Fibroblast of lung (primary cell): Measurements from ENCODE around the gene TRIAP1.

Source experiments
- EZH2 ChIP-seq: IDR thresholded peaks from 2 replicates; pipeline ENCODE4 v1.5.1; 2012; ENCODE audit warnings: low read length, control low read depth, mild to moderate bottlenecking; ENCODE audit errors: missing control alignments
- TF ChIP-seq, protein P1 (sequence below), 2 donors: IDR thresholded peaks in 1 of 2; conservative IDR thresholded peaks in 1 of 2; 1 replicate in 1 of 2; 2 replicates in 1 of 2; pipeline ENCODE4 v1.5.1; 2011 to 2012; ENCODE audit warnings: low read length in 2 of 2, control low read depth in 1 of 2, inconsistent platforms in 1 of 2, low read depth in 1 of 2, mild to moderate bottlenecking in 1 of 2

DNA sequence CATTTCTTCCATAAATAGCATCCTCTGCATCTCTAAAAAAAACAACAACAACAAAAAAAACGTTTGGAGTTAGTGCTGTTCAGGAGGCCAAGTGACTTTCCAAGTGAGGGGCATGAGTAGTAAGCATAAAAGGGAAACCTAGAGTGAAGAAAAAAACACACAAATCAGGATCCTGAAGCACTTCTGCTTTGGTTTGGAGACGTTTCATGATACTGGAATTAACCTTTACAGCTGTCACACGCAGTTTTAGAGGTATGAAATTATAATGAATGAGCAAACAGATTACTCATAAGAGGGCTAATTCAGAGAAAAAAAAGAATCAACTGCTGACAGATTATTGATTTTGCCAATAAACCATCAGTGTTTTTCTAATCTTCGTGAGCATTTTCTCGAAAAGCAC lies 19.6 kb upstream of the TRIAP1 start:
- TF ChIP-seq, protein P1, sequence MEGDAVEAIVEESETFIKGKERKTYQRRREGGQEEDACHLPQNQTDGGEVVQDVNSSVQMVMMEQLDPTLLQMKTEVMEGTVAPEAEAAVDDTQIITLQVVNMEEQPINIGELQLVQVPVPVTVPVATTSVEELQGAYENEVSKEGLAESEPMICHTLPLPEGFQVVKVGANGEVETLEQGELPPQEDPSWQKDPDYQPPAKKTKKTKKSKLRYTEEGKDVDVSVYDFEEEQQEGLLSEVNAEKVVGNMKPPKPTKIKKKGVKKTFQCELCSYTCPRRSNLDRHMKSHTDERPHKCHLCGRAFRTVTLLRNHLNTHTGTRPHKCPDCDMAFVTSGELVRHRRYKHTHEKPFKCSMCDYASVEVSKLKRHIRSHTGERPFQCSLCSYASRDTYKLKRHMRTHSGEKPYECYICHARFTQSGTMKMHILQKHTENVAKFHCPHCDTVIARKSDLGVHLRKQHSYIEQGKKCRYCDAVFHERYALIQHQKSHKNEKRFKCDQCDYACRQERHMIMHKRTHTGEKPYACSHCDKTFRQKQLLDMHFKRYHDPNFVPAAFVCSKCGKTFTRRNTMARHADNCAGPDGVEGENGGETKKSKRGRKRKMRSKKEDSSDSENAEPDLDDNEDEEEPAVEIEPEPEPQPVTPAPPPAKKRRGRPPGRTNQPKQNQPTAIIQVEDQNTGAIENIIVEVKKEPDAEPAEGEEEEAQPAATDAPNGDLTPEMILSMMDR (conservative IDR thresholded peaks at IDR 0.05 in 1 of 2, IDR thresholded peaks at IDR 0.05 in 1 of 2; ENCODE audit: low read depth in 1 of 2, low read length in 2 of 2), result no peak
- TF ChIP-seq EZH2, result no peak
